ENCODE measurements around the gene LAPTM5.

Gene LAPTM5

GRCh38 chr1:30684881-30685795 lies 72.4 kb downstream of the LAPTM5 start:
- peak overlapping the region; percentile 58 for H3K9ac ChIP-seq (ENCODE audit: low read length)
- no peaks in the 10 kb centered on the region for H3K9me3 ChIP-seq (ENCODE audit: control insufficient read depth, low read length)
- H3K27me3 ChIP-seq (ENCODE audit: control insufficient read depth, insufficient read depth, low read length), result peaks cover 24% of the 10 kb centered on the region
- H3K4me3 ChIP-seq (ENCODE audit: low read length), result no peak overlapping the region
- peaks cover 11% of the 10 kb centered on the region for H3K4me1 ChIP-seq (ENCODE audit: control insufficient read depth, insufficient read depth, low read length)
- H3K36me3 ChIP-seq (ENCODE audit: control insufficient read depth, insufficient read depth, low read length), result no peaks in the 10 kb centered on the region

GRCh38 chr1:30684259-30684658 lies 73.3 kb downstream of the LAPTM5 start:
- Histone ChIP-seq H3K9me3 (ENCODE audit: control insufficient read depth, low read length) (no peaks in the 10 kb centered on the region), H3K4me3 (ENCODE audit: low read length) (no peak overlapping the region), H3K36me3 (ENCODE audit: control insufficient read depth, insufficient read depth, low read length) (no peaks in the 10 kb centered on the region), H3K4me1 (ENCODE audit: control insufficient read depth, insufficient read depth, low read length) (peaks cover 11% of the 10 kb centered on the region), H3K27me3 (ENCODE audit: control insufficient read depth, insufficient read depth, low read length) (peaks cover 24% of the 10 kb centered on the region), H3K9ac (ENCODE audit: low read length) (no peak overlapping the region)

- Histone ChIP-seq H3K4me1 (ENCODE audit: control insufficient read depth, insufficient read depth, low read length) (peaks cover 11% of the 10 kb centered on the region), H3K4me3 (ENCODE audit: low read length) (no peak overlapping the region), H3K27me3 (ENCODE audit: control insufficient read depth, insufficient read depth, low read length) (peaks cover 24% of the 10 kb centered on the region), H3K9ac (ENCODE audit: low read length) (no peak overlapping the region), H3K36me3 (ENCODE audit: control insufficient read depth, insufficient read depth, low read length) (no peaks in the 10 kb centered on the region), H3K9me3 (ENCODE audit: control insufficient read depth, low read length) (no peaks in the 10 kb centered on the region)
Measured at GRCh38 chr1:30683699-30684098, 73.9 kb downstream of the LAPTM5 start.

All from mucosa of stomach (tissue), 1 donor.